ENCODE results near the gene WSCD2. TPM values are rescaled to one million over a fixed set of nuclear protein-coding genes. Genes with fewer than 3 reads are reported as not detected.

WSCD2 gene
- polyA plus RNA-seq (ENCODE audit: insufficient read length in 12 of 12): 1 to 10 TPM in 10 of 12 donors, under 1 TPM in 1, not detected in 1; 0.73 to 9.9 (median 1.8) TPM
- long read RNA-seq, donor 1, full-length matches to known transcripts: 1 of 11 reads
- long read RNA-seq, donor 1, partial matches to known transcripts: 10 of 11 reads
- long read RNA-seq, donor 1, other reads (novel, unspliced or antisense): 0 of 11 reads
- long read RNA-seq, donor 2: 0 reads
- long read RNA-seq, donor 3: 0 reads
- long read RNA-seq, donor 4: 0 reads
- long read RNA-seq, donor 5: 0 reads
- long read RNA-seq, donor 6, full-length matches to known transcripts: 1 of 1 reads
- long read RNA-seq, donor 6, partial matches to known transcripts: 0 of 1 reads
- long read RNA-seq, donor 6, other reads (novel, unspliced or antisense): 0 of 1 reads
- long read RNA-seq, donor 7, full-length matches to known transcripts: 1 of 1 reads
- long read RNA-seq, donor 7, partial matches to known transcripts: 0 of 1 reads
- long read RNA-seq, donor 7, other reads (novel, unspliced or antisense): 0 of 1 reads
- long read RNA-seq, donor 8: 0 reads
- long read RNA-seq, donor 9: 0 reads
- long read RNA-seq, donor 10: 0 reads
- long read RNA-seq, donor 11: 0 reads

- DNase-seq: peak; percentile 31
Observed at GRCh38 chr12:108129017-108129812, at the start of gene WSCD2. Gene WSCD2 (plus strand): TSS chr12:108129288. CDS start chr12:108195833, 66,545 bp downstream.

GRCh38 chr12:108079721-108080120 is 49.4 kb upstream of the WSCD2 start:
- no peak for DNase-seq

DNA sequence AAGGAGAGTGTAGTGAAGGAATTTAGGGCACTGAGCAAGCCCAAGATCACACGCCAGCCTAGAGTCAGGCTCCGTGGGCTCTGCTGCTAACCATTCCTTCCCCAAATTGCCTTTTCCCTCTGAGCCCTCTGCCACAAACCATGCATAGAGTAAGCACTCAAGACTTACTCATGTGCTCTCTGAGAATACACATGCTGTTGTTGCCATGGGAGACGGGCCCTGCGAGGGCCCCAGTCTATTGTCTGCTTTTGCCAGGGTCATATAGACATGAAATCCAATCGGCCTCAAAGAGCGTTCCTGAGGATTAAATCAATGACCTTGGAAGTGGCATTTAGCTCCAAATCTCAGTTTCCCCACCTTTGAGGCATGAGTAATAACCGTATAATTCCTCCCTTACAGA is 48.7 kb upstream of the WSCD2 start:
- DNase-seq: no peak

- no peak for DNase-seq
Observed at GRCh38 chr12:108082485-108082884, 46.6 kb upstream of the WSCD2 start.

- DNase-seq: no peak
Observed at GRCh38 chr12:108087900-108088299, 41.2 kb upstream of the WSCD2 start.

- no peak for DNase-seq
Observed at GRCh38 chr12:108090107-108090899, 38.8 kb upstream of the WSCD2 start.

GRCh38 chr12:108090932-108091678 is 38.0 kb upstream of the WSCD2 start:
- peak; percentile 84 for DNase-seq

- no peak for DNase-seq
Observed at GRCh38 chr12:108091679-108092051, 37.4 kb upstream of the WSCD2 start.

GRCh38 chr12:108093209-108093608 is 35.9 kb upstream of the WSCD2 start:
- DNase-seq: no peak

DNA sequence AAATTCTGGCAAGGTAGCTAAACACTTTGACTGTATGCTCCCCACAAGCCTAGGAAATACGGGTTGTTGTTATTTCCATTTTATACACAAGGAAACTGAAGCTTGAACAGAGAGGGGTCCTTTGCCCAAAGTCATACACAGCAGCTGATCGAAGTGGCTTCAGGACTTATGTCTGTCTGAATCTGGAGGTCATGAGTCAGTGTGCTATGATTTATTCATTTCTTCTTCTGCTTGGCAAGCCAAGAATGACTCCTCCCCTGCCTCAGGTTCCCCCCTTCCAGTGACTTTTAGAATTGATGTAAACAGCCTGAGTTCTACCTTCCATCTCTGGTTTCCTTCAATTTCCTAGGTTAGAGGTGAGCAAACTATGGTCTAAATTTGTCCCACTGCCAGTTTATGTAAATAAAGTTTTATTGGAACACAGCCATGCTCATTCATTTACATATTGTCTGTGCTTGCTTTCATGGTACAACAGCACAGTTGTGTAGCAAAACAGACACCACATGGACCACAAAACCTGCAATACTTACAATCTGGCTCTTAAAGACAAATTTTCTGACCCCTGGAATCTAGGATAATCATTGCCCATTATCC is 34.9 kb upstream of the WSCD2 start:
- DNase-seq: no peak

GRCh38 chr12:108097160-108097911 is 31.8 kb upstream of the WSCD2 start:
- DNase-seq: no peak

- no peak for DNase-seq
Observed at GRCh38 chr12:108098374-108098773, 30.7 kb upstream of the WSCD2 start.

GRCh38 chr12:108099073-108099472 is 30.0 kb upstream of the WSCD2 start:
- no peak for DNase-seq

DNA sequence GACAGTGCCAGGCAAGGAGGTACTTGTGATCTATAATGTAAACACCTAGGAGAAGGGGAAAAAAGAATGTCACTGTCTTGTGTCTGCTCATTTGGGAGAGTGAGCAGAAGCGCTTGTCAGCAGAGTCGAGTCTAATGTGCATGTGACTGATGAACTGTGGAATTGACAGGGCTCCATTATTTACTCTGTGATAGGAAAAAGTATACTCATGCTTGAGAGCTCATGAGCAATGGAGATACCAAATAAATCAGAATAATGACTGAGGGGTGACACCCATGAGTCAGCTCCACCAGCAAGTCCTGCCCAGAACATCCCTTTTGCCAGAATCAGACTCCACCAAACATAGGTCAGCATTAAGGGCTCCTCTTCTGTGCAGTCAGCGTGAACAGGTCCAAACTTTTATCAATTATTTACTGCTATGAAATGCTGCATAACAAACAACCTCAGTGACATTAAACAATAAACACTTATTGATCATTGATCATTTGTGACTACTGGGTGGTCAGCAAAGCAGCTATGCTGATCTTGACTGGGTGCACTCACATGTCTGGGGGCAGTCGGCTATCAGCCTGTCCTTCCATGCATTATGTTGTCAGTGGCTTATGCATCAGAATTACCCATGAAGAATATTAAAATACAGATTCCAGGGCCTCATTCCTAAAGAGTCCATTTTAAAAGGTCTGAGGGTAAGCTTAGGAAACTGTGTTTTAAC is 29.2 kb upstream of the WSCD2 start:
- no peak for DNase-seq

DNA sequence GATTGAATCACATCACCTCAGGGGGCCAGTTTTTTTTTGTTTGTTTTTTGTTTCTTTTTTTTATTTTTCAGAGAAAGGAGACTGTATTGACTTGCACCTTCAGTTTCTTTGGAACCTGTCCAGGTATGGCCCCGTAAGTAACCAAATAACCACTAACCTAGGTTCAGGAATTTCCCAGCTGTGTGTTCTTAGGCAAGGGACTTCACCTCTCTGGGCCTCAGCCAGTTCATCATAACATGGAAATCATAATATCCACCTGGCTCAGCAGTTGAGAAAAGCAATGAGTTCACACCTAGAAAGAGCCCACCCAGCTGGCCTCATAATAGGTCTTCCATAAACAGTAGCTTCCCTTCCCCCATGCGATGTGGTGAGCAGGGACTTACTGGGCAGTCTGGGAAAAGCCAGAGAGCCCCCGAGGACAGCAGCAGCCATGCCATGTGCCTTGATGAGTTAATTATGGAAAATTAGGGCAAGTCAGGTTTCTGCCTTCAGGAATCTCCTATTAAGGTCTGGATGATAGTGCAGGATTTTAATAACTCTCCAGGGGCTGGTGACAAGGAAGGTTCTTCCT is 27.4 kb upstream of the WSCD2 start:
- DNase-seq: no peak

- no peak for DNase-seq
Observed at GRCh38 chr12:108102363-108102762, 26.7 kb upstream of the WSCD2 start.

- no peak for DNase-seq
Observed at GRCh38 chr12:108103087-108103486, 26.0 kb upstream of the WSCD2 start.

GRCh38 chr12:108103517-108103916 is 25.6 kb upstream of the WSCD2 start:
- no peak for DNase-seq

DNA sequence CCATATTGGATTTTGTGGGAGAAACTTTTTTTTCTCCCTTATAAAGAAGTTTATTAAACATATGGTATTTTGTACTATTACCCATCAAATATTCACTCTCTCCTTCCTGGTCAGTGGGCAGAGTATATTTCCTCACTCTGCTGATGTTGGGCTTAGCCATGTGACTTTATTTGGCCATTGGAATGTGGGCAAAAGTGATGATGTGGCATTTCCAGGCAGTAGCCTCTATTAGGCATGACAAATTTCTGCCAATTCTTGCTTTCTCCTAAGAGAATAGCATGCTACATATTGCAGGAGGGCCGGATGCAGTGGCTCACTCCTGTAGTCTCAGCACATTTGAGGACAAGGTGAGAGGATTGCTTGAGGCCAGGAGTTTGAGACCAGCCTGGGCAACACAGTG is 24.4 kb upstream of the WSCD2 start:
- no peak for DNase-seq

All from muscle of arm (tissue), 14 donors.